ENCODE measurements around the gene TRUB1.

- no peak for TF ChIP-seq POLR2A (IDR thresholded peaks at IDR 0.05; ENCODE audit: low read length)
- TF ChIP-seq GATA1 (IDR thresholded peaks at IDR 0.05; ENCODE audit: low read depth, low read length) = no peak
Measured at GRCh38 chr10:114970515-114970914, 32.5 kb downstream of the TRUB1 start.
